ENCODE data around the gene ZNF283.

GRCh38 chr19:43818500-43818899 is 8.6 kb upstream of the ZNF283 start:
- TF ChIP-seq EZH2phosphoT487 (IDR thresholded peaks at IDR 0.05; ENCODE audit: borderline replicate concordance, low read length) = no peak
- TF ChIP-seq CTCF (IDR thresholded peaks at IDR 0.05; ENCODE audit: low read depth, low read length, poor library complexity, severe bottlenecking) = no peak

Data from DOHH2 (cell line).